Mesenchymal stem cell (in vitro differentiated cells and primary cell): ENCODE results near the gene C5orf15.

Source experiments
- DNase-seq: peaks from one replicate; pipeline ENCODE4 v3.0.0-alpha.2; 2013
- H2AFZ ChIP-seq: one replicate; pipeline ENCODE4 v1.6.1; 2013; ENCODE audit warnings: low read depth, mild to moderate bottlenecking, control low read depth, inconsistent platforms, low read length, moderate library complexity
- H2AK5ac ChIP-seq: 2 replicates; pipeline ENCODE4 v1.6.1; 2013; ENCODE audit warnings: low read length, moderate library complexity, mild to moderate bottlenecking, inconsistent platforms; ENCODE audit not compliant: severe bottlenecking
- H2BK120ac ChIP-seq: one replicate; pipeline ENCODE4 v1.6.1; 2013; ENCODE audit warnings: low read depth, mild to moderate bottlenecking, inconsistent platforms, low read length, moderate library complexity
- H2BK12ac ChIP-seq, 2 experiments: one replicate each; pipeline ENCODE4 v1.6.1; 2013; ENCODE audit warnings: inconsistent platforms in 2 of 2, low read length in 2 of 2, mild to moderate bottlenecking in 2 of 2, moderate library complexity in 2 of 2, control low read depth in 1 of 2
- H2BK15ac ChIP-seq: one replicate; pipeline ENCODE4 v1.6.1; 2013; ENCODE audit warnings: mild to moderate bottlenecking, low read depth, inconsistent platforms; ENCODE audit not compliant: poor library complexity, severe bottlenecking
- H2BK5ac ChIP-seq: 2 replicates; pipeline ENCODE4 v1.6.1; 2013; ENCODE audit warnings: low read depth, mild to moderate bottlenecking, low read length, control low read depth, inconsistent platforms; ENCODE audit not compliant: poor library complexity, severe bottlenecking
- H3K14ac ChIP-seq, 2 experiments: one replicate each; pipeline ENCODE4 v1.6.1; 2013; ENCODE audit warnings: inconsistent platforms in 2 of 2, low read length in 2 of 2, control low read depth in 1 of 2, mild to moderate bottlenecking in 1 of 2, moderate library complexity in 1 of 2
- H3K18ac ChIP-seq, 2 experiments: one replicate each; pipeline ENCODE4 v1.6.1; 2013; ENCODE audit warnings: inconsistent platforms in 2 of 2, low read length in 2 of 2, control low read depth in 1 of 2, low read depth in 1 of 2, mild to moderate bottlenecking in 1 of 2
- H3K23ac ChIP-seq, 2 experiments: one replicate each; pipeline ENCODE4 v1.6.1; 2013; ENCODE audit warnings: inconsistent platforms in 2 of 2, low read length in 2 of 2, mild to moderate bottlenecking in 2 of 2, moderate library complexity in 2 of 2, control low read depth in 1 of 2
- H3K27ac ChIP-seq: 2 replicates; pipeline ENCODE4 v1.5.1; 2013; ENCODE audit warnings: mild to moderate bottlenecking, moderate library complexity, low read length, control low read depth, inconsistent platforms; ENCODE audit not compliant: poor library complexity, severe bottlenecking
- H3K27me3 ChIP-seq, 2 experiments: 2 replicates each; pipeline versions ENCODE4 v1.6.1 to v1.7.0; 2013; ENCODE audit warnings: low read length in 2 of 2, mild to moderate bottlenecking in 2 of 2, moderate library complexity in 2 of 2, control low read depth in 1 of 2, inconsistent platforms in 1 of 2; ENCODE audit not compliant: control insufficient read depth in 1 of 2, insufficient read depth in 1 of 2
- H3K36me3 ChIP-seq, 2 experiments: 2 replicates each; pipeline versions ENCODE4 v1.6.1 to v1.7.0; 2013; ENCODE audit warnings: low read length in 2 of 2, control low read depth in 1 of 2, inconsistent platforms in 1 of 2, low read depth in 1 of 2, mild to moderate bottlenecking in 1 of 2; ENCODE audit not compliant: insufficient read depth in 2 of 2, control insufficient read depth in 1 of 2
- H3K4ac ChIP-seq, 2 experiments: one replicate each; pipeline ENCODE4 v1.6.1; 2013; ENCODE audit warnings: inconsistent platforms in 2 of 2, low read length in 2 of 2, mild to moderate bottlenecking in 2 of 2, moderate library complexity in 2 of 2, control low read depth in 1 of 2, low read depth in 1 of 2
- H3K4me1 ChIP-seq: 2 replicates; pipeline ENCODE4 v1.6.1; 2013; ENCODE audit warnings: low read depth, low read length, control low read depth; ENCODE audit not compliant: control insufficient read depth, insufficient read depth
- H3K4me2 ChIP-seq: 2 replicates; pipeline ENCODE4 v1.6.1; 2013; ENCODE audit warnings: low read length, mild to moderate bottlenecking, inconsistent platforms; ENCODE audit not compliant: poor library complexity, severe bottlenecking
- H3K4me3 ChIP-seq, 2 experiments: 2 replicates each; pipeline versions ENCODE4 v1.5.1 to v1.7.0; 2013; ENCODE audit warnings: low read length in 2 of 2, mild to moderate bottlenecking in 2 of 2, control low read depth in 1 of 2, low read depth in 1 of 2; ENCODE audit not compliant: insufficient read depth in 1 of 2
- H3K79me1 ChIP-seq: replicated peaks from 2 replicates; pipeline ENCODE4 v1.6.1; 2013; ENCODE audit warnings: mild to moderate bottlenecking, control low read depth, low read length, inconsistent platforms; ENCODE audit not compliant: poor library complexity, severe bottlenecking
- H3K9ac ChIP-seq: 2 replicates; pipeline ENCODE4 v1.7.0; 2013; ENCODE audit warnings: mild to moderate bottlenecking, low read length, moderate library complexity
- H3K9me3 ChIP-seq: 2 replicates; pipeline ENCODE4 v1.7.0; 2013; ENCODE audit warnings: mild to moderate bottlenecking, low read length; ENCODE audit not compliant: control insufficient read depth
- H4K8ac ChIP-seq: one replicate; pipeline ENCODE4 v1.6.1; 2013; ENCODE audit warnings: inconsistent platforms, mild to moderate bottlenecking, low read length, moderate library complexity
- H4K91ac ChIP-seq: one replicate; pipeline ENCODE4 v1.6.1; 2013; ENCODE audit warnings: mild to moderate bottlenecking, low read length, inconsistent platforms
- WGBS: methylation state at CpG from one replicate; pipeline ENCODE4 v1.1.7; 2013; ENCODE audit warnings: mixed read lengths; 5-methylcytosine and 5-hydroxymethylcytosine counted together

C5orf15 gene

GRCh38 chr5:133962131-133962530 is 6.3 kb downstream of the C5orf15 start:
- Histone ChIP-seq H2BK5ac (no peak overlapping the region), H3K79me1 (peaks cover 14% of the 10 kb centered on the region), H2AK5ac (peak overlapping the region; percentile 77), H2BK120ac (no peak overlapping the region), H3K4me3 (no peak overlapping the region), H3K27ac (peak overlapping the region; percentile 83), H3K4ac (no peak overlapping the region), H4K8ac (no peak overlapping the region), H3K27me3 (no peaks in the 10 kb centered on the region), H2BK15ac (no peak overlapping the region), H2BK12ac (no peak overlapping the region), H3K9me3 (no peaks in the 10 kb centered on the region), H3K18ac (peak overlapping the region in 1 of 2 experiments; percentile 12), H2AFZ (no peak overlapping the region), H3K23ac (no peak overlapping the region), H3K14ac (no peak overlapping the region), H3K4me1 (peaks cover 6% of the 10 kb centered on the region), H4K91ac (no peak overlapping the region), H3K9ac (no peak overlapping the region), H3K36me3 (peaks cover 19 to 30% of the 10 kb centered on the region in 2 experiments), H3K4me2 (peak overlapping the region; percentile 39)
- 97% methylated on average over 2 of the region's 2 CpGs for WGBS
- DNase-seq = no peak

GRCh38 chr5:133959643-133960042 is 8.8 kb downstream of the C5orf15 start:
- Histone ChIP-seq H3K14ac (no peak overlapping the region), H2AFZ (no peak overlapping the region), H2BK15ac (no peak overlapping the region), H3K27ac (no peak overlapping the region), H3K27me3 (no peaks in the 10 kb centered on the region), H3K4me2 (no peak overlapping the region), H2AK5ac (no peak overlapping the region), H3K9me3 (no peaks in the 10 kb centered on the region), H3K4me3 (no peak overlapping the region), H3K23ac (no peak overlapping the region), H4K8ac (no peak overlapping the region), H4K91ac (no peak overlapping the region), H3K4me1 (peaks cover 4% of the 10 kb centered on the region), H3K4ac (no peak overlapping the region), H2BK120ac (no peak overlapping the region), H2BK12ac (no peak overlapping the region), H3K18ac (no peak overlapping the region), H3K9ac (no peak overlapping the region), H3K79me1 (peaks cover 20% of the 10 kb centered on the region), H3K36me3 (peaks cover 23 to 54% of the 10 kb centered on the region in 2 experiments), H2BK5ac (no peak overlapping the region)
- DNase-seq = no peak
- 97% methylated on average over 11 of the region's 11 CpGs for WGBS

- Histone ChIP-seq H3K9me3 (no peaks in the 10 kb centered on the region), H3K79me1 (peaks cover 20% of the 10 kb centered on the region), H3K4me3 (no peak overlapping the region), H3K27me3 (no peaks in the 10 kb centered on the region), H3K4ac (no peak overlapping the region), H2BK5ac (no peak overlapping the region), H2AK5ac (no peak overlapping the region), H4K91ac (no peak overlapping the region), H3K4me2 (no peak overlapping the region), H4K8ac (no peak overlapping the region), H2AFZ (no peak overlapping the region), H2BK15ac (no peak overlapping the region), H3K4me1 (peaks cover 6% of the 10 kb centered on the region), H3K27ac (no peak overlapping the region), H2BK120ac (no peak overlapping the region), H3K18ac (no peak overlapping the region), H3K14ac (no peak overlapping the region), H3K23ac (no peak overlapping the region), H2BK12ac (no peak overlapping the region), H3K36me3 (peaks cover 29 to 51% of the 10 kb centered on the region in 2 experiments), H3K9ac (no peak overlapping the region)
- DNase-seq = no peak
- WGBS = 91% methylated on average over 1 of the region's 1 CpG
These were observed 10.8 kb downstream of the C5orf15 start for GRCh38 chr5:133957591-133957990.

- DNase-seq = no peak
- H3K27me3 ChIP-seq = no peaks in the 10 kb centered on the region
- no peak overlapping the region for H3K14ac ChIP-seq
- H4K8ac ChIP-seq = no peak overlapping the region
- no peak overlapping the region for H2BK15ac ChIP-seq
- H2AFZ ChIP-seq = no peak overlapping the region
- no peak overlapping the region for H3K27ac ChIP-seq
- H3K79me1 ChIP-seq = peaks cover 20% of the 10 kb centered on the region
- no peak overlapping the region for H3K4me3 ChIP-seq
- H3K9me3 ChIP-seq = no peaks in the 10 kb centered on the region
- H2BK12ac ChIP-seq = no peak overlapping the region
- H3K23ac ChIP-seq = no peak overlapping the region
- H4K91ac ChIP-seq = no peak overlapping the region
- H3K18ac ChIP-seq = no peak overlapping the region
- WGBS = 95% methylated on average over 4 of the region's 4 CpGs
- peaks cover 6% of the 10 kb centered on the region for H3K4me1 ChIP-seq
- no peak overlapping the region for H2BK5ac ChIP-seq
- no peak overlapping the region for H2BK120ac ChIP-seq
- H3K9ac ChIP-seq = no peak overlapping the region
- H3K36me3 ChIP-seq = peaks cover 29 to 51% of the 10 kb centered on the region in 2 experiments
- no peak overlapping the region for H2AK5ac ChIP-seq
- H3K4me2 ChIP-seq = no peak overlapping the region
- no peak overlapping the region for H3K4ac ChIP-seq
These were observed 11.3 kb downstream of the C5orf15 start for GRCh38 chr5:133957080-133957479.
